NCI-H1694 treated with DMSO at 0.1 percent for 48 hours (cell line): ENCODE measurements around the gene NFATC3.
A peak's percentile ranks its signal among the peaks of the same experiment; 100 is the strongest.

Experiments
- DNase-seq: peaks from one replicate; lab custom pipeline; 2025; lab: John Stamatoyannopoulos, UW

NFATC3 gene

GRCh38 chr16:68246666-68247065 lies 161.5 kb downstream of the NFATC3 start:
- no peak for DNase-seq

GRCh38 chr16:68247400-68247799 lies 162.2 kb downstream of the NFATC3 start:
- DNase-seq: no peak

- DNase-seq: no peak
Measured at GRCh38 chr16:68247932-68248331, 162.8 kb downstream of the NFATC3 start.

- no peak for DNase-seq
Measured at GRCh38 chr16:68249371-68249770, 164.2 kb downstream of the NFATC3 start.

- no peak for DNase-seq
Measured at GRCh38 chr16:68250951-68251350, 165.8 kb downstream of the NFATC3 start.

- no peak for DNase-seq
Measured at GRCh38 chr16:68251832-68252231, 166.7 kb downstream of the NFATC3 start.

GRCh38 chr16:68252383-68252782 lies 167.2 kb downstream of the NFATC3 start:
- no peak for DNase-seq

GRCh38 chr16:68253721-68254120 lies 168.6 kb downstream of the NFATC3 start:
- DNase-seq: no peak

- no peak for DNase-seq
Measured at GRCh38 chr16:68255712-68256111, 170.5 kb downstream of the NFATC3 start.

- no peak for DNase-seq
Measured at GRCh38 chr16:68257251-68257905, 172.2 kb downstream of the NFATC3 start.

GRCh38 chr16:68257906-68258800 lies 173.0 kb downstream of the NFATC3 start:
- no peak for DNase-seq

GRCh38 chr16:68259007-68259825 lies 174.0 kb downstream of the NFATC3 start:
- no peak for DNase-seq

- DNase-seq: no peak
Measured at GRCh38 chr16:68263559-68264127, 178.5 kb downstream of the NFATC3 start.

- DNase-seq: peak; percentile 13
Measured at GRCh38 chr16:68264128-68265077, 179.2 kb downstream of the NFATC3 start, which contains the start of gene SLC7A6. Gene SLC7A6 (plus strand): TSS chr16:68264526. CDS start chr16:68274727, 10,201 bp downstream.

GRCh38 chr16:68265078-68265920 lies 180.1 kb downstream of the NFATC3 start:
- no peak for DNase-seq

- no peak for DNase-seq
Measured at GRCh38 chr16:68267612-68268405, 182.6 kb downstream of the NFATC3 start.

GRCh38 chr16:68269793-68270192 lies 184.6 kb downstream of the NFATC3 start:
- DNase-seq: no peak

- no peak for DNase-seq
Measured at GRCh38 chr16:68270353-68270752, 185.2 kb downstream of the NFATC3 start.
